Activated naive CD8-positive, alpha-beta T cell treated with anti-CD3 and anti-CD28 coated beads, Interleukin-2, amount 50 U/mL, for 24 hours (primary cell): ENCODE results near the gene BHLHE41.

Experiments
- ATAC-seq: fragments of 150-1000 bp; cut with Tn5 transposase; one replicate; pipeline ENCODE4 v1.10.0; 2021
- DNase-seq: peaks from one replicate; pipeline ENCODE4 v3.0.0; 2021
- H3K27ac Mint-ChIP-seq: one replicate; pipeline ENCODE4 v1.8.0; 2021; ENCODE audit warnings: mild to moderate bottlenecking, mixed read lengths
- H3K27me3 Mint-ChIP-seq: one replicate; pipeline ENCODE4 v1.8.0; 2021; ENCODE audit warnings: mixed read lengths
- H3K36me3 Mint-ChIP-seq: one replicate; pipeline ENCODE4 v1.8.0; 2021; ENCODE audit warnings: low read depth, mixed read lengths
- H3K4me1 Mint-ChIP-seq: one replicate; pipeline ENCODE4 v1.8.0; 2021; ENCODE audit warnings: mixed read lengths
- H3K4me3 Mint-ChIP-seq: one replicate; pipeline ENCODE4 v1.8.0; 2021; ENCODE audit warnings: mild to moderate bottlenecking, moderate library complexity, mixed read lengths
- H3K9me3 Mint-ChIP-seq: one replicate; pipeline ENCODE4 v1.8.0; 2021; ENCODE audit warnings: mixed read lengths

BHLHE41 gene

GRCh38 chr12:26113181-26113654, 11.6 kb downstream of the BHLHE41 start:
- ATAC-seq, result no peak
- DNase-seq, result no peak
- peaks cover 38% of the 10 kb centered on the region for H3K27me3 Mint-ChIP-seq
- peaks cover 11% of the 10 kb centered on the region for H3K4me1 Mint-ChIP-seq
- H3K9me3 Mint-ChIP-seq, result no peaks in the 10 kb centered on the region
- no peaks in the 10 kb centered on the region for H3K36me3 Mint-ChIP-seq
- peak overlapping the region; percentile 72 for H3K4me3 Mint-ChIP-seq
- no peak overlapping the region for H3K27ac Mint-ChIP-seq

- no peak for DNase-seq
- no peak overlapping the region for H3K27ac Mint-ChIP-seq
- H3K27me3 Mint-ChIP-seq, result peaks cover 38% of the 10 kb centered on the region
- no peaks in the 10 kb centered on the region for H3K9me3 Mint-ChIP-seq
- H3K4me3 Mint-ChIP-seq, result no peak overlapping the region
- no peak for ATAC-seq
- peaks cover 11% of the 10 kb centered on the region for H3K4me1 Mint-ChIP-seq
- H3K36me3 Mint-ChIP-seq, result no peaks in the 10 kb centered on the region
Measured at GRCh38 chr12:26112703-26113147, 12.1 kb downstream of the BHLHE41 start.

- Mint-ChIP-seq H3K9me3 (no peaks in the 10 kb centered on the region), H3K4me1 (peaks cover 11% of the 10 kb centered on the region), H3K4me3 (no peak overlapping the region), H3K36me3 (no peaks in the 10 kb centered on the region), H3K27ac (no peak overlapping the region), H3K27me3 (peaks cover 34% of the 10 kb centered on the region)
- ATAC-seq (no peak), DNase-seq (no peak)
Measured at GRCh38 chr12:26112232-26112631, 12.6 kb downstream of the BHLHE41 start.

GRCh38 chr12:26109343-26109881, 15.4 kb downstream of the BHLHE41 start:
- no peaks in the 10 kb centered on the region for H3K36me3 Mint-ChIP-seq
- H3K27ac Mint-ChIP-seq, result no peak overlapping the region
- no peak overlapping the region for H3K4me3 Mint-ChIP-seq
- peaks cover 20% of the 10 kb centered on the region for H3K27me3 Mint-ChIP-seq
- peaks cover 9% of the 10 kb centered on the region for H3K4me1 Mint-ChIP-seq
- no peaks in the 10 kb centered on the region for H3K9me3 Mint-ChIP-seq
- DNase-seq (no peak), ATAC-seq (no peak)

- no peak overlapping the region for H3K27ac Mint-ChIP-seq
- peaks cover 20% of the 10 kb centered on the region for H3K27me3 Mint-ChIP-seq
- no peaks in the 10 kb centered on the region for H3K36me3 Mint-ChIP-seq
- no peaks in the 10 kb centered on the region for H3K9me3 Mint-ChIP-seq
- peaks cover 9% of the 10 kb centered on the region for H3K4me1 Mint-ChIP-seq
- H3K4me3 Mint-ChIP-seq, result no peak overlapping the region
- no peak for DNase-seq
- ATAC-seq, result no peak
Measured at GRCh38 chr12:26108915-26109314, 15.9 kb downstream of the BHLHE41 start.

- Mint-ChIP-seq H3K36me3 (no peaks in the 10 kb centered on the region), H3K27me3 (peaks cover 13% of the 10 kb centered on the region), H3K9me3 (no peaks in the 10 kb centered on the region), H3K27ac (no peak overlapping the region), H3K4me3 (no peak overlapping the region), H3K4me1 (no peaks in the 10 kb centered on the region)
- no peak for DNase-seq
- no peak for ATAC-seq
Measured at GRCh38 chr12:26106347-26106746, 18.5 kb downstream of the BHLHE41 start.

GRCh38 chr12:26102953-26103352, 21.9 kb downstream of the BHLHE41 start:
- ATAC-seq, result no peak
- Mint-ChIP-seq H3K27me3 (peaks cover 15% of the 10 kb centered on the region), H3K9me3 (no peaks in the 10 kb centered on the region), H3K4me3 (no peak overlapping the region), H3K36me3 (no peaks in the 10 kb centered on the region), H3K4me1 (no peaks in the 10 kb centered on the region), H3K27ac (no peak overlapping the region)
- no peak for DNase-seq

- no peak overlapping the region for H3K27ac Mint-ChIP-seq
- no peaks in the 10 kb centered on the region for H3K36me3 Mint-ChIP-seq
- ATAC-seq (no peak), DNase-seq (no peak)
- no peak overlapping the region for H3K4me3 Mint-ChIP-seq
- peaks cover 13% of the 10 kb centered on the region for H3K27me3 Mint-ChIP-seq
- peaks cover 3% of the 10 kb centered on the region for H3K4me1 Mint-ChIP-seq
- H3K9me3 Mint-ChIP-seq, result no peaks in the 10 kb centered on the region
Measured at GRCh38 chr12:26101763-26102162, 23.1 kb downstream of the BHLHE41 start.

- Mint-ChIP-seq H3K27ac (no peak overlapping the region), H3K36me3 (no peaks in the 10 kb centered on the region), H3K27me3 (peaks cover 13% of the 10 kb centered on the region), H3K9me3 (no peaks in the 10 kb centered on the region), H3K4me1 (peaks cover 5% of the 10 kb centered on the region), H3K4me3 (no peak overlapping the region)
- no peak for ATAC-seq
- no peak for DNase-seq
Measured at GRCh38 chr12:26101350-26101734, 23.5 kb downstream of the BHLHE41 start.

GRCh38 chr12:26100666-26101349, 24.0 kb downstream of the BHLHE41 start:
- no peaks in the 10 kb centered on the region for H3K9me3 Mint-ChIP-seq
- H3K4me1 Mint-ChIP-seq, result peaks cover 5% of the 10 kb centered on the region
- no peak for ATAC-seq
- H3K27ac Mint-ChIP-seq, result no peak overlapping the region
- peaks cover 13% of the 10 kb centered on the region for H3K27me3 Mint-ChIP-seq
- no peak for DNase-seq
- H3K4me3 Mint-ChIP-seq, result no peak overlapping the region
- H3K36me3 Mint-ChIP-seq, result no peaks in the 10 kb centered on the region

GRCh38 chr12:26097046-26097878, 27.6 kb downstream of the BHLHE41 start:
- H3K4me1 Mint-ChIP-seq, result peaks cover 5% of the 10 kb centered on the region
- ATAC-seq (peak; percentile 86), DNase-seq (peak; percentile 56)
- peaks cover 8% of the 10 kb centered on the region for H3K27me3 Mint-ChIP-seq
- H3K36me3 Mint-ChIP-seq, result no peaks in the 10 kb centered on the region
- H3K9me3 Mint-ChIP-seq, result no peaks in the 10 kb centered on the region
- no peak overlapping the region for H3K4me3 Mint-ChIP-seq
- no peak overlapping the region for H3K27ac Mint-ChIP-seq

- Mint-ChIP-seq H3K9me3 (no peaks in the 10 kb centered on the region), H3K36me3 (no peaks in the 10 kb centered on the region), H3K27me3 (peaks cover 8% of the 10 kb centered on the region), H3K27ac (no peak overlapping the region), H3K4me3 (no peak overlapping the region), H3K4me1 (peaks cover 5% of the 10 kb centered on the region)
- no peak for ATAC-seq
- no peak for DNase-seq
Measured at GRCh38 chr12:26096036-26096435, 28.8 kb downstream of the BHLHE41 start.

GRCh38 chr12:26095186-26095585, 29.7 kb downstream of the BHLHE41 start:
- Mint-ChIP-seq H3K4me1 (peaks cover 5% of the 10 kb centered on the region), H3K9me3 (no peaks in the 10 kb centered on the region), H3K27ac (no peak overlapping the region), H3K27me3 (peaks cover 5% of the 10 kb centered on the region), H3K4me3 (no peak overlapping the region), H3K36me3 (no peaks in the 10 kb centered on the region)
- ATAC-seq (no peak), DNase-seq (no peak)

- H3K4me3 Mint-ChIP-seq, result no peak overlapping the region
- H3K27me3 Mint-ChIP-seq, result no peaks in the 10 kb centered on the region
- H3K4me1 Mint-ChIP-seq, result peaks cover 5% of the 10 kb centered on the region
- no peaks in the 10 kb centered on the region for H3K9me3 Mint-ChIP-seq
- no peaks in the 10 kb centered on the region for H3K36me3 Mint-ChIP-seq
- H3K27ac Mint-ChIP-seq, result no peak overlapping the region
- ATAC-seq, result no peak
- no peak for DNase-seq
Measured at GRCh38 chr12:26092346-26093105, 32.3 kb downstream of the BHLHE41 start.
